OCI-LY7 (cell line): ENCODE measurements around the gene SP100.

ENCODE experiments used
- EZH2phosphoT487 ChIP-seq: fragments of 200-600 bp; sonication (generic); IDR thresholded peaks from 2 replicates; pipeline ENCODE4 v1.6.1; 2018; ENCODE audit warnings: low read depth, borderline replicate concordance, mild to moderate bottlenecking, mixed run types, antibody characterized with exemption, low read length, moderate library complexity, mixed read lengths
- TF ChIP-seq, protein P1 (sequence below): fragments of 200-600 bp; sonication (generic); conservative IDR thresholded peaks from 2 replicates; pipeline ENCODE4 v1.5.1; 2014; ENCODE audit warnings: mild to moderate bottlenecking, antibody characterized with exemption, low read length, moderate library complexity, mixed read lengths

DNA sequence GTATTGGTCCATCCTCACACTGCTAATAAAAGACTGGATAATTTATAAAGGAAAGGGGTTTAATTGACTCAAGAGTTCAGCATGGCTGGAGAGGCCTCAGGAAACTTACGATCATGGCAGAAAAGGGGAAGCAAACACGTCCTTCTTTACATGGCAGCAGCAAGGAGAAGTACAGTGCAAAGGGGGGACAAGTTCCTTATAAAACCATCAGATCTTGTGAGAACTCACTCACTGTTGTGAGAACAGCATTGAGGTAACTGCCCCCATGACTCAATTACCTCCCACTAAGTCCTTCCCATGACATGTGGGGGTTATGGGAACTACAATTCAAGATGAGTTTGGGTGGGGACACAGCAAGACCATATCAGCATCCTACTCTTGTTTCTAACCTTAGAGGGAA is 37.0 kb downstream of the SP100 start:
- TF ChIP-seq, protein P1, sequence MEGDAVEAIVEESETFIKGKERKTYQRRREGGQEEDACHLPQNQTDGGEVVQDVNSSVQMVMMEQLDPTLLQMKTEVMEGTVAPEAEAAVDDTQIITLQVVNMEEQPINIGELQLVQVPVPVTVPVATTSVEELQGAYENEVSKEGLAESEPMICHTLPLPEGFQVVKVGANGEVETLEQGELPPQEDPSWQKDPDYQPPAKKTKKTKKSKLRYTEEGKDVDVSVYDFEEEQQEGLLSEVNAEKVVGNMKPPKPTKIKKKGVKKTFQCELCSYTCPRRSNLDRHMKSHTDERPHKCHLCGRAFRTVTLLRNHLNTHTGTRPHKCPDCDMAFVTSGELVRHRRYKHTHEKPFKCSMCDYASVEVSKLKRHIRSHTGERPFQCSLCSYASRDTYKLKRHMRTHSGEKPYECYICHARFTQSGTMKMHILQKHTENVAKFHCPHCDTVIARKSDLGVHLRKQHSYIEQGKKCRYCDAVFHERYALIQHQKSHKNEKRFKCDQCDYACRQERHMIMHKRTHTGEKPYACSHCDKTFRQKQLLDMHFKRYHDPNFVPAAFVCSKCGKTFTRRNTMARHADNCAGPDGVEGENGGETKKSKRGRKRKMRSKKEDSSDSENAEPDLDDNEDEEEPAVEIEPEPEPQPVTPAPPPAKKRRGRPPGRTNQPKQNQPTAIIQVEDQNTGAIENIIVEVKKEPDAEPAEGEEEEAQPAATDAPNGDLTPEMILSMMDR = no peak
- no peak for TF ChIP-seq EZH2phosphoT487
